Esophagus muscularis mucosa (tissue), 2 donors: ENCODE data around the gene UBA6.

Experiments
- POLR2A ChIP-seq: fragments of 450-650 bp; IDR thresholded peaks from one replicate; pipeline ENCODE4 v1.6.1; 2017; ENCODE audit warnings: antibody characterized with exemption, moderate library complexity, mild to moderate bottlenecking, low read depth
- POLR2AphosphoS5 ChIP-seq, 2 donors: sonication (generic); formaldehyde crosslinking; IDR thresholded peaks; one replicate each; pipeline ENCODE4 v1.6.1; 2017; ENCODE audit warnings: antibody characterized with exemption in 2 of 2

GRCh38 chr4:67713529-67714247, 12.7 kb upstream of the UBA6 start:
- no peak for TF ChIP-seq POLR2A
- TF ChIP-seq POLR2AphosphoS5 (IDR thresholded peaks at IDR 0.05): no peak
